Putamen (tissue), 1 donor: ENCODE measurements around the gene UBL5.
"Not testable (repeated sequence)": the region's sequence is repeated elsewhere in the genome, so short reads cannot be mapped to it uniquely, and the experiment has no call there.

Source experiments
- DNase-seq: peaks from one replicate; pipeline ENCODE4 v3.0.0-alpha.2; 2016; ENCODE audit warnings: low spot score

Gene UBL5

GRCh38 chr19:9827289-9828238 lies at the start of gene UBL5:
Gene UBL5 (plus strand): TSS chr19:9827918. CDS start chr19:9828338, 420 bp downstream.
- DNase-seq, result peak; percentile 90

DNA sequence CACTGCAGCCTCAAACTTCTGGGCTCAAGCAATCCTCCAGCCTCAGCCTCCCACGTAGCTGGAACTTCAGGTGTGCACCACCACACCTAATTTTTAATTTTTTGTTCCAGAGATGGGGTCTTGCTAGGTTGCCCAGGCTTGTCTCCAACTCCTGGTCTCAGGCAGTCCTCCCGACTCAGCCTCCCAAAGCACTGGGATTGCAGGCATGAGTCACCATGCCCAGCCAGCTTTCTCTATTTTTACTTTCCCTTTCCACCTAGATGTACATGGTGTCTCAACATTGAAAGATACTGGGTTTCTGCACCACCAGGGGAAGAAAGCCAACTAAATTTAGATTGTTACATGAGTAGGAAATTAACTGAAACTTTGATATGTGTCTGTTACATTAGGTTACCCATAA lies 45.4 kb upstream of the UBL5 start:
- no peak for DNase-seq

- DNase-seq, result not testable (repeated sequence)
These were observed 43.6 kb upstream of the UBL5 start for GRCh38 chr19:9784163-9784496.

DNA sequence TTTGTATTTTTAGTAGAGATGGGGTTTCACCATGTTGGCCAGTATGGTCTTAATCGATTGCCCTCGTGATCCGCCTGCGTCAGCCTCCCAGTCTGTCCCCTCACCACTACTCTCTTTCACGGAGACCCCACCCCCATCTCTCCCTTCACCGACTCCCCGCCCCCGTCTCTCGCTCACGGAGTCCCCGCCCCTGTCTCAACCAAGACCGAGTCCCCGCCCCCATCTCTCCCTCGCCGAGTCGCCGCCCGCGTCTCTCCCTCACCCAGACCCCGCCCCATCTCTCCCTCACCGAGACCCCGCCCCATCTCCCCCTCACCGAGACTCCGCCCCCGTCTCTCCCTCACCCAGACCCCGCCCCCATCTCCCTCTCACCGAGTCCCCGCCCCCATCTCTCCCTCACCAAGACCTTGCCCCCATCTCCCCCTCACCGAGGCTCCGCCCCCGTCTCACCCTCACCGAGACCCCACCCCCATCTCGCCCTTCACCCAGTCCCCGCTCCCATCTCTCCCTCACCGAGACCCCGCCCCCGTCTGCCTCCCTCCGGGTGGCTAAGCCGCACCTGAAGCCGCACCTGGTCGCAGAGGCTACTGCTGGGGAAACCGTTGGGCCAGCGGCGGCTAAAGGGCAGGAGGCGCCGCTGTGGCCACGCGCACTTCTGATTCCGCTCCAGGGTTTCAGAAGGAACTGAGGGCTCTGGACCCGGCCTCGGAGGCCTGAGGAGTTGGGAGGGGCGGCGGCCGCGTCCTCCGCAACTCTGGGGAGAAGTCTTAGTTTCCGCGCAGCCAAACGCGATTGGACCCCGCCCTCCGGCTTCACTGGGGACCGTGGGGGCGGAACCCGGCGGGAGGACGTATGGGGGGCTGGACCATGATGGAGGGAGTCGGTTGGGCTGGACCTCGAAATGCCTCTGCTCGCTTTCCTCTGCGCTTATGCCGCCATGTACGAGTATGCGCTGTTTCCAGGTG lies 42.1 kb upstream of the UBL5 start:
- DNase-seq, result peak; percentile 92

DNA sequence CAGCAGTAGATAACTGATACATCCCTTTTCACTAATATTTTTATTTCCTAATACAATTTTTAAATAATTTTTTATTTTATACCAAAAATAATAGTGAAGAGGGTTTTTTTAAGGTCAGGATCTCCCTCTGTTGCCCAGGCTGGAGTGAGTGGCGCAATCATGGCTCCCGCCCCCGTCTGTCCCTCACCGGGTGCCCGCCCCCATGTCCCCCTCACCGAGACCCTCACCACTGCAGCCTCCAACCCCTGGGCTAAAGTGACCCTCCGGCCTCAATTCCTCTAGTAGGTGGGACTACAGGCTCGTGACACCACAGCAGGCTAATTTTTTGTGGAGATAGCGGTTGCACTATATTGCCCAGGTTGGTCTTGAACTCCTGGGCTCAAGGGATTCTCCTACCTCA lies 41.4 kb upstream of the UBL5 start:
- no peak for DNase-seq

DNA sequence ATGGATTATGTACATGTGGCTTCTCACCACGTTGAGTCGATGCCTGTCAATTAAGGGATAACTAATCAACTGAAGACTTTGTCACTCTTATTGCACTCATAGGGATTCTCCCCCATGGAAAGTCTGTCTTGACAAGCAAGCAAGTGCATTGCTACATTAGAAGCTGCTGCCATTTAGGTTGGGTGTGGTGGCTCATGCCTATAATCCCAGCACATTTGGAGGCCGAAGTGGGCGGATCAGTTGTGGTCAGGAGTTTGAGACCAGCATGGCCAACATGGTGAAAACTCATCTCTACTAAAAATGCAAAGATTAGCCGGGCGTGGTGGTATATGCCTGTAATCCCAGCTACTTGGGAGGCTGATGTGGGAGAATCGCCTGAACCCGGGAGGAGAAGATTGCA lies 40.9 kb upstream of the UBL5 start:
- no peak for DNase-seq

DNA sequence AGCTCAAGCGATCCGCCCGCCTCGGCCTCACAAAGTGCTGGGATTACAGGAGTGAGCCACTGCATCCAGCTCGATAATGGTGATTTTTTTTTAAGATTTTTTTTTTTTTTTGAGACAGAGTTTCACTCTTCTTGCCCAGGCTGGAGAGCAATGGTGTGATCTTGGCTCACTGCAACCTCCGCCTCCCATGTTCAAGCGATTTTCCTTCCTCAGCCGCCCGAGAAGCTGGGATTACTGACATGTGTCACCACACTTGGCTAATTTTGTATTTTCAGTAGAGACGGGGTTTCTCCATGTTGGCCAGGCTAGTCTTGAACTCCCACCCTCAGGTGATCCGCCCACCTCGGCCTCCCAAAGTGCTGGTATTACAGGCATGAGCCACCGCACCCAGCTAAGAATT lies 39.1 kb upstream of the UBL5 start:
- DNase-seq, result not testable (repeated sequence)

DNA sequence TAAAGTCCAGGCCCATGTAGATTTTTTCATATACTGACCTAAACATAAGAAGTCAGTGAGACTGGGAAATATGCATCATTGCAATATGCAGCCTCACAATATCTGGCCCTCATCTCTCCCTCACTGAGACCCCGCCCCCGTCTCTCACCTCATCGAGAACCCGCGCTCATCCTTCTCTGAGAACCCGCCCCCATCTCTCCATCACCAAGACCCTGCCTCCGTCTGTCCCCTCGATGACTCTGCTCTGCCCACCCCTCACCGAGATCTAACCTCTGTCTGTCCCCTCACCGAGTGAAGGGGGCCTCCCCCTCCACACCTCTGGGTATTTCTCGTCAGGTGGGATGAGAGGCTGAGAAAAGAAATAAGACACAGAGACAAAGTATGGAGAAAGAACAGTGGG lies 38.7 kb upstream of the UBL5 start:
- DNase-seq, result no peak

DNA sequence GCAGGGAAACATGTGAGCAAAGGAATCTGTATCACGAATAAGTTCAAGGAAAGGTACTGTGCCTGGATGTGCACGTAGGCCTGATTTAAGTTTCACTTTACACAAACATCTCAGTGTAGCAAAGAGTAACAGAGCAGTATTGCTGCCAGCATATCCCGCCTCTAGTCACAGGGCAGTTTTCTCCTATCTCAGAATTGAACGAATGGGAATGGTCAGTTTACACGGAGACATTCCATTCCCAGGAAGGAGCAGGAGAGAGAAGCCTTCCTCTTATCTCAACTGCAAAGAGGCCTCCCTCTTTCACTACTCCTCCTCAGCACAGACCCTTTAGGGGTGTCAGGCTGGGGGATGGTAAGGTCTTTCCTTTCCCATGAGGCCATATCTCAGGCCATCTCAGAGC lies 38.1 kb upstream of the UBL5 start:
- DNase-seq, result not testable (repeated sequence)

- DNase-seq, result not testable (repeated sequence)
These were observed 36.7 kb upstream of the UBL5 start for GRCh38 chr19:9791073-9791367.

- peak; percentile 95 for DNase-seq
These were observed 36.0 kb upstream of the UBL5 start for GRCh38 chr19:9791552-9792205.

- DNase-seq, result peak; percentile 89
These were observed 35.3 kb upstream of the UBL5 start for GRCh38 chr19:9792206-9793070.

DNA sequence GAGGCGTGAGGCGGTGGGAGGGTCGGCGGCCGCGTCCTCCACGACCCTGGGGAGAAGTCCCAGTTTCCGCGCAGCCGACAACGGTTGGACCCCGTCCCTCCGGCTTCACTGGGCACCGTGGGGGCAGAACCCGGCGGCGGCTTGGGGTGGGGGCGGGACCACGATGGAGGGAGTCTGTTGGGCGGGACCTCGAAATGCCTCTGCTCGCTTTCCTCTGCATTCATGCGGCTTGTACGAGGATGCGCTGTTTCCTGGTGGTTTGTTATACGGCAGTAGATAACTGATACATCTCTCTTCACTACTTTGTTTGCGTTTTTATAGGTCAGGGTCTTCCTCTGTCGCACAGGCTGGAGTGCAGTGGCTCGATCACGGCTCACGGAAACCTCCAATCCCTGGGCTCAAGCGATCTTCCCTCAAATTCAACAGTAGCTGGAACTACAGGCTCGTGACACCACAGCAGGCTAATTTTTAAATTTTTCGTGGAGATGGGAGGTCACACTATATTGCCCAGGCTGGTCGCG lies 34.6 kb upstream of the UBL5 start:
- DNase-seq, result no peak

- DNase-seq, result peak; percentile 86
These were observed 31.5 kb upstream of the UBL5 start for GRCh38 chr19:9796113-9796773.

DNA sequence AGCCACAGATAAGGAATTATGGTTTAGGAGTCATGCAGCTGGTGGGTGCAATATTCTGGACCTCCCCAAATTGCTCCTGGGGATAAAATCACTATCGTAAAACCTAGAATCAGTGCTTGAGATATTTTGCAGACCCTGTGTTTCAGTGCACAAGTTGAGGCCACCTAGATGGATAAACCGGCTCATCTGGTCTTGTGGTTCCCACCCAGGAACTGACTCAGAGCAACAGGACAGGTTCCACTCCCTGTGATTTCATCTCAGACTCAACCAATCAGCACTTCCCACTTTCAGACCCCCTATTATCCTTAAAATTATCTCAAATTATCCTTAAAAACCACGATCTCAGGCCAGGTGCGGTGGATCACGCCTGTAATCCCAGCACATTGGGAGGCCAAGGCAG lies 29.8 kb upstream of the UBL5 start:
- no peak for DNase-seq

GRCh38 chr19:9799162-9799561 lies 28.6 kb upstream of the UBL5 start:
- DNase-seq, result no peak

- no peak for DNase-seq
These were observed 25.7 kb upstream of the UBL5 start for GRCh38 chr19:9801976-9802375.

- DNase-seq, result no peak
These were observed 20.9 kb upstream of the UBL5 start for GRCh38 chr19:9806803-9807202.

GRCh38 chr19:9808855-9809824 lies 18.6 kb upstream of the UBL5 start:
- DNase-seq, result no peak
